IgD-negative memory B cell (primary cell): ENCODE measurements around the gene EMILIN2. TPM values are rescaled to one million over a fixed set of nuclear protein-coding genes. Genes with fewer than 3 reads are reported as not detected.
"Not testable (repeated sequence)": the region's sequence is repeated elsewhere in the genome, so short reads cannot be mapped to it uniquely, and the experiment has no call there.

Experiments used
- H3K27ac Mint-ChIP-seq, 3 donors: one replicate each; pipeline ENCODE4 v1.8.0; 2020 to 2022; ENCODE audit warnings: mild to moderate bottlenecking in 3 of 3, mixed read lengths in 3 of 3, moderate library complexity in 1 of 3
- H3K27me3 Mint-ChIP-seq: one replicate; pipeline ENCODE4 v1.8.0; 2021; ENCODE audit warnings: mixed read lengths
- H3K36me3 Mint-ChIP-seq: one replicate; pipeline ENCODE4 v1.8.0; 2020; ENCODE audit warnings: mild to moderate bottlenecking, mixed read lengths
- H3K4me1 Mint-ChIP-seq, 3 donors: one replicate each; pipeline ENCODE4 v1.8.0; 2020 to 2022; ENCODE audit warnings: mixed read lengths in 3 of 3, mild to moderate bottlenecking in 1 of 3
- H3K4me3 Mint-ChIP-seq, 4 donors: one replicate each; pipeline ENCODE4 v1.8.0; 2020 to 2022; ENCODE audit warnings: mild to moderate bottlenecking in 4 of 4, mixed read lengths in 4 of 4, moderate library complexity in 3 of 4
- H3K9me3 Mint-ChIP-seq, 3 donors: one replicate each; pipeline ENCODE4 v1.8.0; 2020 to 2021; ENCODE audit warnings: mixed read lengths in 3 of 3, mild to moderate bottlenecking in 1 of 3
- polyA plus RNA-seq: library from polyadenylated mRNA; unstranded; fragments of 300-500 nt; fragmentation: Illumina TruSeq; gene quantifications from one replicate; pipeline ENCODE4 v1.2.3, GENCODE V29; 2021

EMILIN2 gene
- polyA plus RNA-seq, 1 donor from 2014 or later, result 2.9 TPM

- H3K27me3 Mint-ChIP-seq, result no peaks in the 10 kb centered on the region
- no peaks in the 10 kb centered on the region for H3K36me3 Mint-ChIP-seq
- H3K9me3 Mint-ChIP-seq, result peaks cover 0 to 2% (median 0%) of the 10 kb centered on the region in 3 donors
- no peaks in the 10 kb centered on the region for H3K4me1 Mint-ChIP-seq
- no peak overlapping the region for H3K4me3 Mint-ChIP-seq
- H3K27ac Mint-ChIP-seq, result no peak overlapping the region
Observed at GRCh38 chr18:2825613-2826175, 21.1 kb upstream of the EMILIN2 start.

DNA sequence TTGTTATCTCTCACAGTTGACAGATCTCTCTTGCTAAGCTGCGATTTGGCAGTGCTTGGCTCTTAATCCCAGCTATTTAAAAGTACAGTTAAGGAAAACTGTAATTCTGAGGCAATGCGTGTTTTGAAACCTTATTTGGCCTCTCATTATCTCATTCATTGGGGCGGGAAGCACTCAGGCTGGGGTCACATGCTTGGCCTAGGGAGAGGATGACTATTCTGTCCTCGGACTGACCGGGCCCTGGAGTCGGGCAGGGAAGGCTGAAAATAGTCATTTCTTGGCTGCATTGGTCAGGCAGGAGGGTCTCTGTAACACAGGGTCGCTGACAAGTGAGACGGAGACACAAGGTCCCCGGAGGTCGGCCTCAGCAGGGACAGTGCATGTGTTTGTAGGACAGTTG, 20.2 kb upstream of the EMILIN2 start:
- peaks cover 0 to 2% (median 0%) of the 10 kb centered on the region in 3 donors for H3K9me3 Mint-ChIP-seq
- H3K36me3 Mint-ChIP-seq, result no peaks in the 10 kb centered on the region
- H3K27ac Mint-ChIP-seq, result no peak overlapping the region
- H3K4me3 Mint-ChIP-seq, result no peak overlapping the region
- H3K4me1 Mint-ChIP-seq, result no peaks in the 10 kb centered on the region
- H3K27me3 Mint-ChIP-seq, result no peaks in the 10 kb centered on the region

GRCh38 chr18:2827061-2827460, 19.7 kb upstream of the EMILIN2 start:
- Mint-ChIP-seq H3K9me3 (peaks cover 0 to 2% (median 0%) of the 10 kb centered on the region in 3 donors), H3K4me1 (no peaks in the 10 kb centered on the region)

GRCh38 chr18:2836118-2836517, 10.7 kb upstream of the EMILIN2 start:
- H3K27ac Mint-ChIP-seq, H3K36me3 Mint-ChIP-seq, H3K27me3 Mint-ChIP-seq, H3K4me3 Mint-ChIP-seq, H3K4me1 Mint-ChIP-seq: not testable (repeated sequence)
- peaks cover 12 to 13% (median 12%) of the 10 kb centered on the region in 3 donors for H3K9me3 Mint-ChIP-seq

More at GRCh38 chr18:2827061-2827460, 19.7 kb upstream of the EMILIN2 start:
- H3K4me3 Mint-ChIP-seq, result no peak overlapping the region
- H3K27ac Mint-ChIP-seq, result no peak overlapping the region
- no peaks in the 10 kb centered on the region for H3K36me3 Mint-ChIP-seq
- no peaks in the 10 kb centered on the region for H3K27me3 Mint-ChIP-seq

GRCh38 chr18:2837290-2837689, 9.5 kb upstream of the EMILIN2 start:
- H3K4me1 Mint-ChIP-seq, H3K27me3 Mint-ChIP-seq, H3K4me3 Mint-ChIP-seq, H3K36me3 Mint-ChIP-seq, H3K27ac Mint-ChIP-seq: not testable (repeated sequence)
- peaks cover 12 to 13% (median 12%) of the 10 kb centered on the region in 3 donors for H3K9me3 Mint-ChIP-seq

- H3K27ac Mint-ChIP-seq, result peak overlapping the region in 2 of 3 donors; percentile 49 to 59
- peaks cover 12 to 13% (median 13%) of the 10 kb centered on the region in 3 donors for H3K9me3 Mint-ChIP-seq
- no peaks in the 10 kb centered on the region for H3K36me3 Mint-ChIP-seq
- H3K4me3 Mint-ChIP-seq, result no peak overlapping the region
- peaks cover 9 to 12% (median 12%) of the 10 kb centered on the region in 3 donors for H3K4me1 Mint-ChIP-seq
- H3K27me3 Mint-ChIP-seq, result no peaks in the 10 kb centered on the region
Observed at GRCh38 chr18:2839202-2839601, 7.6 kb upstream of the EMILIN2 start.

DNA sequence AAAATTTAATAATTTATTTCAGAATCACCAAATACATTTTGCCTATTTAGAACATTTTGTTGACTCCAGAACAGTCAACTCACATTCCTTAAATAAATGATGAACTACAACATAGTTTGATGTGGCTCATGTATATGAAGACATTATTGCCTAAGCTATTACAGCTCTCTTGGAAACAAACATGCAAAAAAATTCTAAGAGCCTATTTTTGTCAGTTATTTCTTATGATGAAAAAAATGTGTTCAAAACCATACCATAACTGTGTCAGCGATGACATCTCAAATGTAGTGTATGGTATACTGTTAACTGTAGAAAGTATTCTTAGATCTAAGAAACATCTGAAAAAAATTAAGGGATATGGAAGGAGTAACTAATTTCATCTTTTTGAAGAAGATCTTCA, 6.3 kb upstream of the EMILIN2 start:
- Mint-ChIP-seq H3K9me3 (peaks cover 11 to 13% (median 12%) of the 10 kb centered on the region in 3 donors), H3K27ac (no peak overlapping the region), H3K27me3 (no peaks in the 10 kb centered on the region), H3K4me3 (peak overlapping the region in 1 of 4 donors; percentile 5), H3K4me1 (peaks cover 15 to 18% (median 17%) of the 10 kb centered on the region in 3 donors), H3K36me3 (no peaks in the 10 kb centered on the region)

DNA sequence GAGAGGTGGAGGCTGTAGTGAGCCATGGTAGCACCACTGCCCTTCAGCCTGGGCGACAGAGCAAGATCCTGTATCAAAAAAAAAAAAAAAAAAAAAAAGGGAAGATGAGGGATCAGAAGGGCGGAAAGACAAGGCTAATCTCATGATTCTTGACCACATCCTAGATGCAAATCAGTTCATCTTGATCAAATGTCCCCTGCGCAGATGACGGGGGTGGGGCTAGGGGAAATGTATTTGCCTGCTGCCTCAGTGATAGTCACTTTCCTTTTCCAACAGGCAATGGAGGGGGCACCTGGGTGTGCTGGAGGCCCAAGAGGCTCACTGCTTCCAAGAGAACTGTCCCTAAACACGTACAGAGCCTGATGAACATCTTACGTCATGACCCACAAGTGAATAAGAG, 3.7 kb upstream of the EMILIN2 start:
- Mint-ChIP-seq H3K36me3 (no peaks in the 10 kb centered on the region), H3K27me3 (peaks cover 3% of the 10 kb centered on the region), H3K9me3 (peaks cover 3 to 7% (median 4%) of the 10 kb centered on the region in 3 donors), H3K4me3 (peak overlapping the region; percentile 12 to 61 (median 39)), H3K4me1 (peaks cover 19 to 25% (median 24%) of the 10 kb centered on the region in 3 donors), H3K27ac (peak overlapping the region; percentile 61 to 83 (median 81))

GRCh38 chr18:2845172-2845571, 1.6 kb upstream of the EMILIN2 start:
- Mint-ChIP-seq H3K9me3 (peaks cover 0 to 2% (median 0%) of the 10 kb centered on the region in 3 donors), H3K4me3 (peak overlapping the region in 2 of 4 donors; percentile 37 to 50), H3K27me3 (peaks cover 15% of the 10 kb centered on the region), H3K4me1 (peaks cover 29 to 34% (median 31%) of the 10 kb centered on the region in 3 donors), H3K36me3 (no peaks in the 10 kb centered on the region), H3K27ac (peak overlapping the region; percentile 21 to 83 (median 82))

GRCh38 chr18:2847317-2848246, 776 bp downstream of the EMILIN2 start:
- Mint-ChIP-seq H3K4me3 (peak overlapping the region; percentile 74 to 97 (median 90)), H3K36me3 (peaks cover 9% of the 10 kb centered on the region), H3K27me3 (peaks cover 21% of the 10 kb centered on the region), H3K4me1 (peaks cover 29 to 31% (median 30%) of the 10 kb centered on the region in 3 donors), H3K27ac (peak overlapping the region; percentile 50 to 93 (median 80)), H3K9me3 (peaks cover 0 to 2% (median 0%) of the 10 kb centered on the region in 3 donors)

- peak overlapping the region; percentile 46 to 93 (median 80) for H3K27ac Mint-ChIP-seq
- peaks cover 22 to 26% (median 22%) of the 10 kb centered on the region in 3 donors for H3K4me1 Mint-ChIP-seq
- peaks cover 9% of the 10 kb centered on the region for H3K36me3 Mint-ChIP-seq
- H3K4me3 Mint-ChIP-seq, result peak overlapping the region; percentile 74 to 97 (median 90)
- H3K27me3 Mint-ChIP-seq, result peaks cover 23% of the 10 kb centered on the region
- H3K9me3 Mint-ChIP-seq, result no peaks in the 10 kb centered on the region
Observed at GRCh38 chr18:2848247-2849246, 1.7 kb downstream of the EMILIN2 start.

DNA sequence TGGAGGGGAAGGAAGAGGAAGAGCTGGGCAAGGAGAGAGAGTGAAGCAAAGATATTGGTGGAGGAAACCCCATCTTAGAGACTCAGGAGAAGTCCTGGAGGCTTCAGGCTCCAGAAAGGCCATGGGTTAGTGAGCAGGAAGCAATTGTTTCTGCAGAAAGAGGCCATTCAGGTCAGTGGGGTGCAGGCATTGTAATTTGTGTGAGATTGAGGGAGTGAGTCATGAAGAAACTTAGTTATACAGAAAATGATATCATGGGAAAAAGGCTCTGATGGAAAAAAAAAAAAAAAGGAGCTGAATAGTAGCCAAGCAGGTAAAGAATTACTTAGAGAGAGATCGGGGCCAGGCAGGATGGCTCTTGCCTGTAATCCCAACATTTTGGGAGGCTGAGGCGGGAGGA, 4.0 kb downstream of the EMILIN2 start:
- no peaks in the 10 kb centered on the region for H3K9me3 Mint-ChIP-seq
- H3K36me3 Mint-ChIP-seq, result peaks cover 10% of the 10 kb centered on the region
- no peak overlapping the region for H3K27ac Mint-ChIP-seq
- H3K4me3 Mint-ChIP-seq, result no peak overlapping the region
- H3K4me1 Mint-ChIP-seq, result peaks cover 14 to 16% (median 16%) of the 10 kb centered on the region in 3 donors
- peaks cover 23% of the 10 kb centered on the region for H3K27me3 Mint-ChIP-seq

- Mint-ChIP-seq H3K9me3 (no peaks in the 10 kb centered on the region), H3K27me3 (peaks cover 23% of the 10 kb centered on the region), H3K4me3 (no peak overlapping the region), H3K4me1 (peaks cover 11 to 14% (median 11%) of the 10 kb centered on the region in 3 donors), H3K36me3 (peaks cover 12% of the 10 kb centered on the region), H3K27ac (no peak overlapping the region)
Observed at GRCh38 chr18:2851771-2852170, 5.0 kb downstream of the EMILIN2 start.

GRCh38 chr18:2852460-2852859, 5.7 kb downstream of the EMILIN2 start:
- H3K4me1 Mint-ChIP-seq, result peaks cover 11 to 14% (median 11%) of the 10 kb centered on the region in 3 donors
- not testable (repeated sequence) for H3K27ac Mint-ChIP-seq, H3K9me3 Mint-ChIP-seq, H3K4me3 Mint-ChIP-seq
- peaks cover 12% of the 10 kb centered on the region for H3K36me3 Mint-ChIP-seq
- H3K27me3 Mint-ChIP-seq, result peaks cover 23% of the 10 kb centered on the region
